Stimulated activated naive CD8-positive, alpha-beta T cell treated with anti-CD3 and anti-CD28 coated beads, Interleukin-15, Interleukin-2, amounts not matched to agents 100 ng/mL and 50 ng/mL, for 24 hours (primary cell): ENCODE results near the gene HIF3A.
"Not testable (repeated sequence)": the region's sequence is repeated elsewhere in the genome, so short reads cannot be mapped to it uniquely, and the experiment has no call there.

Source experiments
- H3K27ac Mint-ChIP-seq: one replicate; pipeline ENCODE4 v1.8.0; 2021; ENCODE audit warnings: mild to moderate bottlenecking, mixed read lengths
- H3K27me3 Mint-ChIP-seq: one replicate; pipeline ENCODE4 v1.8.0; 2021; ENCODE audit warnings: mixed read lengths
- H3K36me3 Mint-ChIP-seq: one replicate; pipeline ENCODE4 v1.8.0; 2021; ENCODE audit warnings: low read depth, mixed read lengths
- H3K4me1 Mint-ChIP-seq: one replicate; pipeline ENCODE4 v1.8.0; 2021; ENCODE audit warnings: low read depth, mixed read lengths
- H3K4me3 Mint-ChIP-seq: one replicate; pipeline ENCODE4 v1.8.0; 2021; ENCODE audit warnings: mild to moderate bottlenecking, mixed read lengths
- H3K9me3 Mint-ChIP-seq: one replicate; pipeline ENCODE4 v1.8.0; 2021; ENCODE audit warnings: mixed read lengths

The HIF3A gene

DNA sequence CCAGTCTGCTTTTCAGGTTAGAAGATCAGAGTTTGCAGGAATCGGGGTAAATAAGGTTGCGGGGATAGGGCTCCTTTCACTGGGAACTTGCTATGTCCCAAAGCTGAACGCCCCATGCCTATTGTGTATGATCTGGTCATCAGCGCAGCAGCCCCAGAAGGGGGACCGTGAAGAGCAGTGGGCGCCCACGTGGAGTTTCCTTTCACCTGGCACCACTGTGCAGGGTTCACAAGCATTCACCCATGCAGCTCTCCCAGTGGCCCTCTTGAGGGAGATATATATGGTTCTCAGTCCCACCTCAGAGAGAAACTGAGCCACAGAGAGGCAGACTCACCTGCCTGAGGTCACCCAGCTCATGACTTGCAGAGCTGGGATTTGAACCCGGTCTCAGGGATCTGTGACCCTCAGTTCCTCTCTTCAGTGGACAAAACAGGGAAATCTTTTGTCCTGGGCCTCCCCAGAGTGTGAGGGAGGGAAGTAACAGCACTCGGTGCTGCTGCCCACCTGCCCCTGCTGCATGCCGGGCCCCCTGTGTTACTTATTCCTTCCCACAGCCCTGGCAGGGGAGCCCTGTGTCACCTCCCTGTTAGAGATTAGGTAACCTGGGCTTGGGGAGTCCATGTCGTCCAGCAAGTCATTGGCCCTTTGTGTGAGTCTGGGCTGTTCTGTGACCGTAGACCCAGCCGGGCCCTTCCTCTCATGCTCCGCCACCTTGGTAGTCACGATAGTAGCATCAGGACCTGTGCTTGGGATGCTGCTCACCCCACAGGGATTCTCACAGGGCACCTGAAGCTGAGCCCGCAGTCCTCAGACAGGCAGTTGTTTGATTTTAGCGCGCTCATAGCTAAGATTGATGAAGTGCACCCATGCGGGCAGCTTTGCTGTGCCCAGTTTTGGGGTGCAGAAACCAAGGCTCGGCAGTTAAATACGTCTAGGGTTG is 78.0 kb downstream of the HIF3A start:
- Mint-ChIP-seq H3K4me1 (peaks cover 9% of the 10 kb centered on the region), H3K4me3 (no peak overlapping the region), H3K9me3 (no peaks in the 10 kb centered on the region), H3K27me3 (no peaks in the 10 kb centered on the region), H3K36me3 (peaks cover 43% of the 10 kb centered on the region), H3K27ac (no peak overlapping the region)

- H3K4me3 Mint-ChIP-seq, H3K4me1 Mint-ChIP-seq, H3K9me3 Mint-ChIP-seq, H3K27ac Mint-ChIP-seq, H3K27me3 Mint-ChIP-seq: not testable (repeated sequence)
- H3K36me3 Mint-ChIP-seq = peaks cover 48% of the 10 kb centered on the region
Observed at GRCh38 chr19:46375476-46376067, 78.7 kb downstream of the HIF3A start.

DNA sequence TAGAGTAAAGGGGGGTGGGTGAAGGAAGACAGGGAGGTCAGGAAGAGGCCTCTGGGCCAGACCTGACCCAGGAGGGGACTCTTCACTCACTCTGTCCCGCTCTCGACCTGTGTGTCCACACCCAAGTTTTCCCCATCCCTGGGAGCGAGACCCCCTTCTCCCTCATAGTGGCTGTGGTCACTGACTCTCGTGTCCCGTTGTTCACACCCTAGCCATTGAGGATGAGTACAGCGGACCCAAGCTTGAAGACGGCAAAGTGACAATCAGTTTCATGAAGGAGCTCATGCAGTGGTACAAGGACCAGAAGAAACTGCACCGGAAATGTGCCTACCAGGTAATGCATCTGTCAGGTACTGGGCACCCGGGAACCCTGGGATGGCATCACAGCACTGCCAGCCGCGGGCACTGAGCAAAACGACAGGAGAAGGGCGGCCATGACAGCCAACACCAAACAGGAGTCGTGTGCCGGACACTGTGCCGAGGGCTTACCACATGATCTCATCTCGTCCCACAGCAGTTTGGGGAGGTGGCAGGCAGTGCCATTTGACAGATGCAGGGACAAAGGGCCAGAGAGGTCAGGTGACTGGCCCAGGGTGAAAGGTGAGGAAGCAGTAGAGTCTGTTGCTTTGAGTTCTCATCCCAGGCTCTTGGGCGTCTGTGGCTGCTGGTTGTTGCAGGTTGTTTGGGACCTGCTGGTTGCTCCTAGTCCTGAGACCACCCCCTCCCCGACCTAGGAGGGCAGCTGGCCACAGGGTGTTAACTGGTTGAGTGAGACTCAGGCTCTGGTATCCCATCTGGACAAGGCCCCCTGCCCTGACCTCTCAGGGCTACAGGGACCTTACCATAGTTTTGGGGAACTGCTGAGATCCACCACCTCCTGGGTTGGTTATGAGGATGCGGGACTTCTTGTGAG is 79.7 kb downstream of the HIF3A start:
- H3K36me3 Mint-ChIP-seq = peaks cover 55% of the 10 kb centered on the region
- no peaks in the 10 kb centered on the region for H3K9me3 Mint-ChIP-seq
- no peak overlapping the region for H3K27ac Mint-ChIP-seq
- H3K4me1 Mint-ChIP-seq = peaks cover 3% of the 10 kb centered on the region
- no peaks in the 10 kb centered on the region for H3K27me3 Mint-ChIP-seq
- H3K4me3 Mint-ChIP-seq = no peak overlapping the region

DNA sequence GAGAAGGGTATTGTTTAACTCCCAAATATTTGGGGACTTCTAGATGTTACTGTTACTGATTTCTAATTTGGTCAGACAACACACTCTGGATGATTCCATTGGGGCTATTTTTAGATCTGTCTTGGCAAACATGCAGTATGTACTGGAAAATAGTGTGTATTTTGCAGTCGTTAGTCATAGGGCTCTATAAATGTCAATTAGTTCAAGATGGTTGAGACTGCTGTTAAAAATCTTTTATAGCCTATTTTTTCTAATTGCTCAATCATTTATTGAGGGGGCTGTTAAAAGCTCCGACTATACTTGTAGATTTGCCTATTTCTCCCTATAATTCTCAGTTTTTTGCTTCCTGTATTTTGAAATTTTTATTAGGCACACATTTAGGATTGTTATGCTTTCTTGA is 81.4 kb downstream of the HIF3A start:
- H3K9me3 Mint-ChIP-seq = no peaks in the 10 kb centered on the region
- no peak overlapping the region for H3K27ac Mint-ChIP-seq
- H3K27me3 Mint-ChIP-seq = no peaks in the 10 kb centered on the region
- no peak overlapping the region for H3K4me3 Mint-ChIP-seq
- H3K36me3 Mint-ChIP-seq = peaks cover 65% of the 10 kb centered on the region
- H3K4me1 Mint-ChIP-seq = no peaks in the 10 kb centered on the region

DNA sequence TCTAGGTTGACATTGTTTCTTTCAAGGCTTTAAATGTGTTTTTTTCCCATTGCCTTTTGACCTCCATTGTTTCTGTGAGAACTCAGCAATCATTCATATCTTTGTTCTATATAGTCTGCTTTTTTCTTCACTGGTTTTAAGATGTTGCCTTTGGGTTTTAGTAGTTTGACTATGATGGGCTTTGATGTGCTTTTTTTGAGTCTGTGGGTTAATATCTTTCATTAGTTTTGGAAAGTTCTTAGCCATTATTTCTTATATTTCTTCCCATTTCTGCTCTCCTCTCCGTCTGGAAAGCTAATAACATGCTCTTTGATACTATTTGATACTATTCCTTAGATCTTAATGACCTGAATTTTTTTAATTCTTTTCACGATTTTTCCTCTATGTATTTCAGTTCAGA is 83.8 kb downstream of the HIF3A start:
- Mint-ChIP-seq H3K27me3 (no peaks in the 10 kb centered on the region), H3K4me1 (no peaks in the 10 kb centered on the region)

GRCh38 chr19:46381346-46381745 is 84.5 kb downstream of the HIF3A start:
- H3K27ac Mint-ChIP-seq = no peak overlapping the region
- no peaks in the 10 kb centered on the region for H3K4me1 Mint-ChIP-seq
- H3K36me3 Mint-ChIP-seq = peaks cover 77% of the 10 kb centered on the region
- H3K9me3 Mint-ChIP-seq = no peaks in the 10 kb centered on the region
- no peak overlapping the region for H3K4me3 Mint-ChIP-seq
- H3K27me3 Mint-ChIP-seq = no peaks in the 10 kb centered on the region

More for the DNA sequence above, 83.8 kb downstream of the HIF3A start:
- Mint-ChIP-seq H3K9me3 (no peaks in the 10 kb centered on the region), H3K36me3 (peaks cover 78% of the 10 kb centered on the region), H3K4me3 (no peak overlapping the region), H3K27ac (peak overlapping the region; percentile 56)

DNA sequence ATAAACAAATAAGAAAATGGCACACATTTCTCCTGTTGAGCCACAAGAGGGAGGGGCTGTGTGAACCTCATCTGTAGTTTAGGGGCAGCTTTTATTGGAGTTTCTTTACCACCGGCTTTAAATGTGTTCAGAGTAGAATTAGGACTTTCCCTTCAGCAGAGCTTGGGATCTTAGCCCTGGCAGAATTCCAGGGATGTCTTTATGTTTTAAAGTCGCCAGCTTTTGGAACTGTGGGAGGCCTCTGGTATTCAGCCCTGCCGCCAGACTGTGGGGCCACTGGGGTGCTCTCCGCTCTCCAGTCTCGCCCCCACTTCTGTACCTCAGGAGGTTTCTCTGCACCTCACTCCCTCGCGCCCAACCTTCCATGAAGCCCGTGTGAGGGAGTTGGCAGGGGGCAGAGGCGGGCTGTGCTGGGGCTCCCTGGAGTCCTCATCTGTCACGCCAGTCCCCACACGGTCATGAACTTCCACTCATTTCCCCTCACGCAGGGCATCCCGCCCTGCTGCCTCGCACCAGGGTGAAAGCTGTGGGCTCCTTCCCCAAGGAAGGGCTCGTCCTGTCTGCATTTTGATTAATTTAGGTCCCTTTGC is 85.0 kb downstream of the HIF3A start:
- Mint-ChIP-seq H3K27me3 (no peaks in the 10 kb centered on the region), H3K27ac (no peak overlapping the region), H3K4me1 (no peaks in the 10 kb centered on the region), H3K4me3 (no peak overlapping the region), H3K9me3 (no peaks in the 10 kb centered on the region), H3K36me3 (peaks cover 74% of the 10 kb centered on the region)

DNA sequence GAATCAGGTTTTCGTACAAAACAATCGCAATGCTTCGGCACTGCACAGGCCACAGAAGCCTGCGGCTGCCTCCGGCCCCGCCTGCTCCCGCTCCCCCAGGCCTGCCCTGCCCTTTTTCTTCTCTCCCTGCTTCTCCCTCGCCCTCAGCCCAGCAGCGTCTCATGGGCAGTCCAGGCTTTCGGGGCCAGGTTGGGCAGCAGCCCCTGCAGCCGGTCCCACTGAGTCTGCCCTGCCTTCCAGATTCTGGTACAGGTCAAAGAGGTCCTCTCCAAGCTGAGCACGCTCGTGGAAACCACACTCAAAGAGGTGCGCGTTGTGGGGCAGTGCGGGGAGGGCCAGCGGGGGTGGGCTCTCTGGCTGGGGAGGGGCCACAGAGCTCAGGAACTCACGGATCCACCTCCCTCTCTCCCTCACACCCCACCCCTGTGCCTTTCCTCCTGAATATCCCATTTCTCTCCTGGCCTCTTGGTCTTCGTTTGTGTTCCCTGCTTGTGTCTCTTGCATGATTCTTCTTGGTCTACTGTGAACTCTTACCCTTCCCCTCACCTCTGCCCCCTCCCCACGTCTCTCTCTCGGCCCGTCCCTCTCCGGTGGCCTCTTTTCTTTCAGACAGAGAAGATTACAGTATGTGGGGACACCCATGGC is 86.5 kb downstream of the HIF3A start:
- Mint-ChIP-seq H3K27me3 (no peaks in the 10 kb centered on the region), H3K9me3 (no peaks in the 10 kb centered on the region), H3K27ac (no peak overlapping the region), H3K36me3 (peaks cover 73% of the 10 kb centered on the region), H3K4me3 (no peak overlapping the region), H3K4me1 (no peaks in the 10 kb centered on the region)

- Mint-ChIP-seq H3K27ac (no peak overlapping the region), H3K36me3 (peaks cover 73% of the 10 kb centered on the region), H3K9me3 (no peaks in the 10 kb centered on the region), H3K4me1 (no peaks in the 10 kb centered on the region), H3K27me3 (no peaks in the 10 kb centered on the region), H3K4me3 (no peak overlapping the region)
Observed at GRCh38 chr19:46383846-46384245, 87.0 kb downstream of the HIF3A start.

DNA sequence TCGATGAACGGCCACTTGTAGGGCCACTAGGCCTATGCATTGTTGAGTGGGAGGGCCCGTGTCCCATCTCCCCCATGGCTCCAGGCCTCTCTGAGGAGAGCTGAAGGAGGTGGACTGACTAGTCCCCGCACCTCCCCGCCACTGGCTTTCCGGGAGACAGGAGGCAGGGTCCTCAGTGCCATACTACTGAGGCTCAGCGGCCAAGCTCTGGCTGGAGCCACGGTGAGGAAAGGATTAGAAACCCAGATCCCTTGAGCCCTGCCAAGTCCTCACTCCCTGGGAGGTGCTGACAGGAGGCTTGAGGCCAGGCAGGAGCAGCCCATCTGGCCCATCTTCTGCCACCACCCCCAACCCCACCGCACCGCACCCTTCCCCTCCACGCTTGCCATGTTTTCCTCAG is 87.6 kb downstream of the HIF3A start:
- H3K9me3 Mint-ChIP-seq = no peaks in the 10 kb centered on the region
- H3K4me1 Mint-ChIP-seq = no peaks in the 10 kb centered on the region
- no peak overlapping the region for H3K27ac Mint-ChIP-seq
- H3K36me3 Mint-ChIP-seq = peaks cover 74% of the 10 kb centered on the region
- no peak overlapping the region for H3K4me3 Mint-ChIP-seq
- no peaks in the 10 kb centered on the region for H3K27me3 Mint-ChIP-seq

DNA sequence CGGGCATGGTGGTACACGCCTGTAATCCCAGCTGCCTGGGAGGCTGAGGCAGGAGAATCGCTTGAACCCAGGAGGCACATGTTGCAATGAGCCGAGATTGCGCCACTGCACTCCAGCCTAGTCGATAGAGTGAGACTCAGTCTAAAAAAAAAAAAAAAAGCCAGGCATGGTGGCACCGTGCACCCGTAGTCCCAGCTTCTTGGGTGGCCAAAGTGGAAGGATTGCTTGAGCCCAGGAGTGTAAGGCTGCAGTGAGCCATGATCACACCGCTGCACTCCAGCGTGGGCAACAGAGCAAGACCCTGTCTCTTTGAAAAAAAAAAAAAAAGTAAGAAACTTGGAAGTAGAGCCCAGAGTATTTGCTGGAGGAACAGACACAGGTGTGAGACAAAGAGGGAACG is 88.8 kb downstream of the HIF3A start:
- H3K4me3 Mint-ChIP-seq = no peak overlapping the region
- H3K4me1 Mint-ChIP-seq = no peaks in the 10 kb centered on the region
- no peak overlapping the region for H3K27ac Mint-ChIP-seq
- H3K27me3 Mint-ChIP-seq = no peaks in the 10 kb centered on the region
- peaks cover 71% of the 10 kb centered on the region for H3K36me3 Mint-ChIP-seq
- H3K9me3 Mint-ChIP-seq = no peaks in the 10 kb centered on the region

- no peak overlapping the region for H3K27ac Mint-ChIP-seq
- H3K4me1 Mint-ChIP-seq = no peaks in the 10 kb centered on the region
- H3K36me3 Mint-ChIP-seq = peaks cover 68% of the 10 kb centered on the region
- H3K27me3 Mint-ChIP-seq = no peaks in the 10 kb centered on the region
- no peaks in the 10 kb centered on the region for H3K9me3 Mint-ChIP-seq
- no peak overlapping the region for H3K4me3 Mint-ChIP-seq
Observed at GRCh38 chr19:46386151-46386550, 89.3 kb downstream of the HIF3A start.

- Mint-ChIP-seq H3K4me1 (no peaks in the 10 kb centered on the region), H3K27me3 (no peaks in the 10 kb centered on the region), H3K36me3 (peaks cover 70% of the 10 kb centered on the region), H3K4me3 (no peak overlapping the region), H3K9me3 (no peaks in the 10 kb centered on the region), H3K27ac (no peak overlapping the region)
Observed at GRCh38 chr19:46386996-46387712, 90.3 kb downstream of the HIF3A start.

GRCh38 chr19:46387713-46388130 is 90.9 kb downstream of the HIF3A start:
- peaks cover 69% of the 10 kb centered on the region for H3K36me3 Mint-ChIP-seq
- H3K4me1 Mint-ChIP-seq = peaks cover 3% of the 10 kb centered on the region
- H3K27me3 Mint-ChIP-seq = no peaks in the 10 kb centered on the region
- no peaks in the 10 kb centered on the region for H3K9me3 Mint-ChIP-seq
- no peak overlapping the region for H3K4me3 Mint-ChIP-seq
- H3K27ac Mint-ChIP-seq = no peak overlapping the region
